ENCODE results near the gene DENND4B.

The DENND4B gene

GRCh38 chr1:153944005-153944826, 2.3 kb downstream of the DENND4B start:
- DNase-seq: no peak

- DNase-seq: no peak
Measured at GRCh38 chr1:153942766-153943549, 3.6 kb downstream of the DENND4B start.

GRCh38 chr1:153941826-153942725, 4.4 kb downstream of the DENND4B start:
- no peak for DNase-seq

- DNase-seq: no peak
Measured at GRCh38 chr1:153940756-153941155, 5.8 kb downstream of the DENND4B start.

GRCh38 chr1:153939476-153939875, 7.0 kb downstream of the DENND4B start:
- no peak for DNase-seq

- no peak for DNase-seq
Measured at GRCh38 chr1:153938996-153939395, 7.5 kb downstream of the DENND4B start.

GRCh38 chr1:153937331-153937730, 9.2 kb downstream of the DENND4B start:
- DNase-seq: no peak

GRCh38 chr1:153936011-153936802, 10.3 kb downstream of the DENND4B start:
- no peak for DNase-seq

- no peak for DNase-seq
Measured at GRCh38 chr1:153934746-153935145, 11.8 kb downstream of the DENND4B start.

- DNase-seq: no peak
Measured at GRCh38 chr1:153933955-153934354, 12.6 kb downstream of the DENND4B start.

- no peak for DNase-seq
Measured at GRCh38 chr1:153933430-153933829, 13.1 kb downstream of the DENND4B start.

GRCh38 chr1:153932156-153933131, 14.1 kb downstream of the DENND4B start:
- DNase-seq: no peak

- DNase-seq: no peak
Measured at GRCh38 chr1:153929981-153930948, 16.3 kb downstream of the DENND4B start.

- DNase-seq: no peak
Measured at GRCh38 chr1:153929426-153929825, 17.1 kb downstream of the DENND4B start.

GRCh38 chr1:153928791-153929341, 17.7 kb downstream of the DENND4B start:
- DNase-seq: no peak

GRCh38 chr1:153928245-153928644, 18.3 kb downstream of the DENND4B start:
- no peak for DNase-seq

- DNase-seq: no peak
Measured at GRCh38 chr1:153926405-153926804, 20.1 kb downstream of the DENND4B start.

GRCh38 chr1:153922972-153923925, 23.3 kb downstream of the DENND4B start, which contains the start of gene GATAD2B:
Gene GATAD2B (minus strand): TSS chr1:153922972. CDS start chr1:153828347, 94,625 bp downstream.
- DNase-seq: peak; percentile 99

Measured in activated naive CD4-positive, alpha-beta T cell treated with anti-CD3 and anti-CD28 coated beads, Interleukin-2, amount 50 U/mL, for 16 hours (primary cell).